ENCODE data around the gene GTSE1.

GTSE1 gene

DNA sequence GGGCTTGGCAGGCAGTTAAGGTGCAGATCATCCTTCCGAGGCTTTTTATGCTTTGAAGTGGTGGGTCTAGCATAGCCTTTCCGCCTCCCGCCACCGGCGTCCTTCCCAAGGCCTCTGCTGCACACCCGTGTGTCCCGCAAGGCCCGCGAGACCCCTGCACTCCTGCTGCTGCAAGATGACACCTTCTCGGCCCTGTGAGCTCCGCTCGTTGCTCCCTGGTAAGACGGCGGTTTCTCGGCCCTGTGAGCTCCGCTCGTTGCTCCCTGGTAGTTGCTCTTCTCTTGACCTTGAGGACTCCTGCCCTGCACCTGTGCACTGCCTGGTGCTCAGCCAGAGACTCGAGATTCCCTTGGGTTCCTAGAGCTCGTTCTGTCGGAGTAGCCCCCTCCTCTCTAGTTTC, 21.0 kb downstream of the GTSE1 start:
- intact Hi-C loops (cut with DNase I): no loop called here
- no peak for DNase-seq

DNA sequence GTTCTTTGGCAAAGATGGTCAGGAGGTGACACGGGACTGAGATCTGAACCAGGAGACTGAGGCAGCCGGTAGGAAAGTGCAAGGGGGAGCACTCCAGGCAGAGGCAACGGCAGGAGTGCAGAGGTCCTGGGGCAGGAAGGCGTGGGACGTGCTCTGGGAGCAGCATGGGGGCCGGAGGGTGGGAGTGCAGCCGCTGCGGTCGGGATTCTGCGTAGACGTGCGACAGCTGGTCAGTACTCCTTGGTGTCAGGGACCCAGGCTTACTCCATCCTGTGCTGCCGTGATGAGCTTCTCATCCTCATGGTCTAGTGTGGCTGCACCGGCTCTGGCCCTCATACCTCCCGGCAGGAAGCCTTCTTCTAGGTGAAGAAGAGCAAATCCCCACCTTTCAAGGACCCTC, 21.9 kb downstream of the GTSE1 start:
- intact Hi-C loops (cut with DNase I): no loop called here
- DNase-seq: no peak

GRCh38 chr22:46319319-46319718, 22.6 kb downstream of the GTSE1 start:
- DNase-seq: no peak
- intact Hi-C loops (cut with DNase I): no loop called here

GRCh38 chr22:46320166-46320710, 23.6 kb downstream of the GTSE1 start:
- no peak for DNase-seq
- intact Hi-C loops (cut with DNase I): no loop called here

DNA sequence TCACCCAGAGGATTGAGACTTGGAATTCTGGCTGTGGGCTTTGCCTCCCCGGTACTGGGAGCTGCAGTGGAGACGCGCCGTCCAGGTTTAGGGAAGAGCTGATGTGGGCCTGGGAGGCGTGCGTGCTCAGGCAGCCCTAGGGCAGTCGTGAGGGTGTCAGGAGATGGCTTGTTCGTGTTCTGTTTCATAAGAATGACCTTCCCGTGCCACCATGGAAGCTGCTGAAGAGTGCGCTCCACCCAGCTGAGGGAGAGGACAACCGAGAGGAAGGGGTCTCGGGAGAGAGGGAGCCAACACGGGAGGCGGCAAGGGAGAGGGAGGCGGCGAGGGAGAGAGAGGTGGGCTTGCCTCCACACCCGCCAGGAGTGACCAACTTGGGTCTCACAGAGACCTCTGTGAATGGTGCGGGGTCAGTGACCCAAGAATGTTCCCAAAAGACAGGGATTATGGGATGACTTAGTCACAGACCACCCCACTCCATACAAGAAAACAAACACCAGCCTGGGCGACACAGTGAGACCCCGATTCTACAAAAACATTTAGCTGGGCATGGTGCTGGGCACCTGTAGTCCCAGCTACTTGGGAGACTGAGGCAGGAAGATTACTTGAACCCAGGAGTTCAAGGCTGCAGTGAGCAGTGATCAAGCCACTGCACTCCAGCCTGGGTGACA, 24.2 kb downstream of the GTSE1 start:
- intact Hi-C loops (cut with DNase I): no loop called here
- no peak for DNase-seq

DNA sequence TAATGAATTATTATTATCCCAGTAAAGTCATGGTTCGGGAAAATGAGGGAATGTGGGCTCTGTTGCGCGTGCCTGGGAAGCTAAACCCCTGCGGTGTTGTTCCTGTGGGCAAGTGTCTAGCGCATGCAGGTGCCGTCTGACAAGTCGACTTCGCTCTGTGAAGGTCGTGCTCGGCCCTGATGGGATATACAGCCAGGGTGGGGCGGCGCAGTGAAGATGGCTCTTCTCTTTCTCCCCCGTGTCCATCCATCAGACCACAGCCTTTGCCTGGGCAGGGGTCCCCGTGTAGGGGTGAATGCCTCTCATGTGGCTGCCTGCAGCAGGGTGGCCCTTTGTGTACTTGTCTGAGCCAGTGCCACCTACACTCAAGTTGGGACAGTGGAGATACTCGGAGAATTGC, 26.0 kb downstream of the GTSE1 start:
- intact Hi-C loops (cut with DNase I): no loop called here
- no peak for DNase-seq

DNA sequence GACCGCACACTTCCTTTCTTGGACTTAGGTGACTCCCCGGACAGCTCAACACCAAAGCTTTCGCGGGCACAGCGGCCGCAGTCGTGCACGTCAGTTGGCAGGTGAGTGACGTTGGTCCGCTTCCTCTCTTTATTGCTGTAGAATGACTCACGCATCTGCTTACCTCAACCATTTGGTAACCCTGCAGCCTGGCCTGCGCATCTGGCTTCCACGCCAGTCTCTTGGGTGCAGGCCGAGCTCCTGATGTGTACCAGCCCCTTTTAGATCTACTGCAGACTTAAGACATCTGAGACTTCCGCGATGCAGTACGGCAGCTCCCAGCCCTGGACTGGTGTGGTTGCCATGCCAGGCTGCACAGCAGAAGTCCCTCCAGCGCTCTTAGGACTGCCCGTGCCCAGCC, 26.5 kb downstream of the GTSE1 start:
- DNase-seq: no peak
- intact Hi-C loops (cut with DNase I): no loop called here

GRCh38 chr22:46326066-46326680, 29.5 kb downstream of the GTSE1 start:
- intact Hi-C loops (cut with DNase I): no loop called here
- DNase-seq: no peak

GRCh38 chr22:46327691-46328465, 31.2 kb downstream of the GTSE1 start:
- intact Hi-C loops (cut with DNase I): no loop called here
- DNase-seq: no peak

GRCh38 chr22:46328797-46329196, 32.1 kb downstream of the GTSE1 start:
- intact Hi-C loops (cut with DNase I): no loop called here
- no peak for DNase-seq

- intact Hi-C loops (cut with DNase I): loop anchor here (10.0 kb wide), 1 partner anchor 335 kb away; no protein-coding TSS in a partner anchor
- no peak for DNase-seq
These were observed 32.9 kb downstream of the GTSE1 start for GRCh38 chr22:46329616-46330015.

DNA sequence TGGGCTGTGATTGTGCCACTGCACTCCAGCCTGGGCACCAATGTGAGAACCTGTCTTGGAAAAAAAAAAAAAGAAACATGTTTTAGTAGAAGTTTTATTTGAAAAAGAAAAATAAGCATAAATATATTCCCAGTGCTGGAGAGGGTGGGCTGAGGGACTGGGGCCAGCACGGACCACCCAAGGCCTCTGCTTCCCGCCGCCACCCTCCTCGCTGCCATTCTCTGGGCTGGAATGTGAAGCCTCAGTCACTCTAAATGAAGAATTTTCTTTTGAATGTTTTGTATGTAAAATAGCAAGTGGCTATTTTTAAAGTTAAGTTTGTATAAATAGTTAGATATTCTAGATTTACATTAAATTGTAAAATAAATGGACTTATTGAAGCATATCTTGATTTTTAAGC, 33.8 kb downstream of the GTSE1 start:
- intact Hi-C loops (cut with DNase I): loop anchor here (10.0 kb wide), 1 partner anchor 336 kb away; no protein-coding TSS in a partner anchor
- no peak for DNase-seq

GRCh38 chr22:46331496-46331895, 34.8 kb downstream of the GTSE1 start:
- DNase-seq: no peak
- intact Hi-C loops (cut with DNase I): loop anchor here (10.0 kb wide), 1 partner anchor 337 kb away; no protein-coding TSS in a partner anchor

- intact Hi-C loops (cut with DNase I): loop anchor here (10.0 kb wide), 1 partner anchor 341 kb away; no protein-coding TSS in a partner anchor
- peak; percentile 49 to 95 (median 87) for DNase-seq
These were observed 38.8 kb downstream of the GTSE1 start, which contains the start of gene TRMU for GRCh38 chr22:46335201-46336118. TRMU (plus strand) TSS chr22:46335714; CDS start chr22:46335765, 51 bp downstream.

GRCh38 chr22:46336119-46337078, 39.7 kb downstream of the GTSE1 start:
- intact Hi-C loops (cut with DNase I): loop anchor here (10.0 kb wide), 1 partner anchor 342 kb away; no protein-coding TSS in a partner anchor
- peak in 35 of 42 donors; percentile 15 to 82 (median 57) for DNase-seq

DNA sequence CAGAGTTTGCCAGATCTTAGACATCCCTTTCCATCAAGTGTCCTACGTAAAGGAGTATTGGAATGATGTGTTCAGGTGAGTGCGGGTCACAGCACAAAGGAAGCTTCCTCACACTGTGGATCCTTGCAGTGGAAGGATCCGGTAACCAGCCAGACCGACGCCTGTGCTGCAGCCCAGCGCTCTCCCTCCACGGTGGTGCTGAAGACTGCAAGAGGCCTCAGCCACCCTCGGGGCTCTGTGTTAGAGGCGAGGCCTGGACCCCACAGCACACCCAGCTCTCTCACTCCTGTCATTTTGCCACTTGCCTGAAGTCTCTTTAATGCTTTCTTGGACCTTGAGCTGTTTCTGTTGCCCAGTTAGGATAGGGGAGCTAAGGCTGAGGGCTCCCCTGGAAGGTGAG, 41.2 kb downstream of the GTSE1 start:
- intact Hi-C loops (cut with DNase I): loop anchor here (10.0 kb wide), 1 partner anchor 343 kb away; no protein-coding TSS in a partner anchor
- DNase-seq: no peak

DNA sequence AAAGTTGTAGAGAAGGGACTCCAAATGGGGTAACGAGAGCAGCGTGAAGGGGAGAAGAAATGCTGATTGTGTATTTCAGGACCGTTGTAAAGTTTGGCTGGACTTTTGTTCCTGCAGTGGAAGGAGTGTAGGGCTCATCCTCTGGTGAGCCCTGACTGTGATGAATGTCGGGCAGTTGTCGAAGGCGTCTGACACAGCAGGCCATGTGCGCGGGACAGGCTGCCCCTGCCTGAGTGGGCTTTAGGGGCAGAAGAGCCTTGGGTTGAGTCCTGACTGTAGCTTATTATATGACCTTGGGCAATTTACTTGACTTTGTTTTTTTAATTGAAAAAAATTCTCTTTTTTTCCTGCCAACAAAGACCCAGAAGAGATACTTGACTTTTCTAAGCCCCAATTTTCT, 42.0 kb downstream of the GTSE1 start:
- DNase-seq: no peak
- intact Hi-C loops (cut with DNase I): loop anchor here (10.0 kb wide), 1 partner anchor 344 kb away; no protein-coding TSS in a partner anchor

Measured in head of caudate nucleus (tissue), 42 donors.